Left cardiac atrium (tissue), 4 donors: ENCODE measurements around the gene SARS1. TPM values are rescaled to one million over a fixed set of nuclear protein-coding genes. Genes with fewer than 3 reads are reported as not detected.
"Not testable (repeated sequence)": the region's sequence is repeated elsewhere in the genome, so short reads cannot be mapped to it uniquely, and the experiment has no call there.

Experiments used
- ATAC-seq, 2 donors: fragments of 200-7000 bp; cut with Tn5 transposase; one replicate each; pipeline ENCODE4 v1.9.1; 2020; ENCODE audit warnings: mild to moderate bottlenecking in 2 of 2, moderate library complexity in 2 of 2
- DNase-seq: peaks from one replicate; pipeline ENCODE4 v3.0.0-alpha.2; 2020
- intact Hi-C, 2 donors: fragments of 100-400 bp; cut with DNase I; formaldehyde crosslinking; loops; one replicate each; pipeline versions ENCODE4 v1.14.1 to v1.15.1; 2022 to 2023
- total RNA-seq, 2 donors: library from RNA; stranded (reverse); fragmentation: NEBNext Ultra II Directional; extraction: Animal tissue kit (Norgen Biotek cat#: 25700); gene quantifications; one replicate each; pipeline ENCODE4 v1.2.1, GENCODE V29; 2021
- donor health status: DM: no; HTN: yes; CAD: no.
- donor health status: DM: no; HTN: yes; CAD: no; lungs with severe emphysema.
- donor health status: DM: yes; HTN: yes; CAD: no.
- donor health status: Dilated cardiomyopathy.

Gene SARS1
- total RNA-seq, 2 donors from 2014 or later: 109 to 141 TPM

GRCh38 chr1:109279615-109280278, 66.0 kb downstream of the SARS1 start:
- DNase-seq (no peak), ATAC-seq (no peak)
- intact Hi-C loops: loop anchor here (2.0 to 5.0 kb wide), 3 partner anchors 119 to 253 kb away; no protein-coding TSS in a partner anchor

- no peak for ATAC-seq
- intact Hi-C loops: no loop called here
- DNase-seq: no peak
Observed at GRCh38 chr1:109280862-109281261, 67.1 kb downstream of the SARS1 start.

GRCh38 chr1:109281680-109282496, 68.2 kb downstream of the SARS1 start:
- intact Hi-C loops: no loop called here
- DNase-seq: no peak

GRCh38 chr1:109282497-109282951, 68.8 kb downstream of the SARS1 start:
- intact Hi-C loops: no loop called here
- DNase-seq: no peak
- ATAC-seq: no peak

More at GRCh38 chr1:109281680-109282496, 68.2 kb downstream of the SARS1 start:
- no peak for ATAC-seq

- intact Hi-C loops: no loop called here
Observed at GRCh38 chr1:109282952-109283747, 69.4 kb downstream of the SARS1 start, which contains the start of gene PSRC1. PSRC1 (minus strand) TSS chr1:109283145.

GRCh38 chr1:109283748-109284600, 70.3 kb downstream of the SARS1 start:
- ATAC-seq: peak in 1 of 2 donors; percentile 3
- intact Hi-C loops: no loop called here

More at GRCh38 chr1:109282952-109283747, 69.4 kb downstream of the SARS1 start, which contains the start of gene PSRC1:
- ATAC-seq (peak; percentile 99), DNase-seq (peak; percentile 97)

GRCh38 chr1:109286762-109287161, 73.0 kb downstream of the SARS1 start:
- DNase-seq, intact Hi-C loops, ATAC-seq: not testable (repeated sequence)

More at GRCh38 chr1:109283748-109284600, 70.3 kb downstream of the SARS1 start:
- no peak for DNase-seq

Other genes starting within 250 kb of the SARS1 start
- 10 to 100 TPM; 12.2 to 14.8 TPM for gene WDR47, start 171.8 kb upstream of the SARS1 start, total RNA-seq
- 10 to 100 TPM; 47.1 to 56.7 TPM for gene TAF13, start 137.9 kb upstream of the SARS1 start, total RNA-seq
- 10 to 100 TPM; 34.3 to 47.2 TPM for gene TMEM167B, start 123.2 kb upstream of the SARS1 start, total RNA-seq
- under 1 TPM; 0.21 to 0.39 TPM for gene ELAPOR1, start 99.8 kb upstream of the SARS1 start, total RNA-seq
- gene CELSR2, start 35.6 kb downstream of the SARS1 start, total RNA-seq: 10 to 100 TPM; 15.6 to 21.1 TPM
- gene PSRC1, start 69.2 kb downstream of the SARS1 start, total RNA-seq: 1 to 10 TPM; 2.3 to 2.5 TPM
- 100 to 1,000 TPM; 220 to 239 TPM for gene MYBPHL, start 93.1 kb downstream of the SARS1 start, total RNA-seq
- gene SORT1, start 184.0 kb downstream of the SARS1 start, total RNA-seq: 100 to 1,000 TPM; 139 to 157 TPM
- gene PSMA5, start 212.5 kb downstream of the SARS1 start, total RNA-seq: 10 to 100 TPM; 41.5 to 62.8 TPM